HG03469 (cell line): ENCODE data around the gene FAF1.
"Not testable (repeated sequence)": the region's sequence is repeated elsewhere in the genome, so short reads cannot be mapped to it uniquely, and the experiment has no call there.

ENCODE experiments used
- ATAC-seq: cut with Tn5 transposase; IDR thresholded peaks from one replicate; pipeline ENCODE4 v1.9.1; 2021; ENCODE audit warnings: mild to moderate bottlenecking, moderate library complexity, moderate number of reproducible peaks; ENCODE audit not compliant: unreplicated experiment

FAF1 gene

GRCh38 chr1:50964863-50965262 lies 4.8 kb upstream of the FAF1 start:
- ATAC-seq: no peak

DNA sequence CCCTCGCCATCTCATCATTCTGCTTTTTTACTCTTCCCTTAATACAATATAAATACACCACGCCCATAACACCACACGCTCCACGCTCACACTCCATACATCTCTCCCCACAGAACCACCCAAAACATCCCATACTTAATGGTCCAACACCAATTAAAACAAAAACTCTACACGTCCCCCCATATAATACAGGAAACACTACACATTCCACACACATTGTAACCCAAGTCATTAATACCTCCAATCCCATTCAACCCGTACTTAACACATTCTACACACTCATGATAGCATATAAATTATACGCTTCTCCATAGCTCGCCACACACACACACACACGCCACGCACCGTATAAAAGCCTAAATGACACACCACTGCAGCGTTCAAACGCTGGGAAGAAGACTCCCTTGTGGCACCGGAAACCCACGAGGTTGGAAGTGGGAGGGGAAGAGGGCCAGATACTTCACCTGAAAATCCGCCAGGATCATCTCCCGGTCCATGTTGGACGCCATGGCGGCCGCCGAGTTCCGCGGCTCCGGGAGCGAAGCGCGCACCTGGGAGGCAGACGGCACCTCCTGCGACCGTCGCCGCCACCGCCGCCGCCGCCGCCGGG lies 659 bp downstream of the FAF1 start:
- ATAC-seq: no peak

DNA sequence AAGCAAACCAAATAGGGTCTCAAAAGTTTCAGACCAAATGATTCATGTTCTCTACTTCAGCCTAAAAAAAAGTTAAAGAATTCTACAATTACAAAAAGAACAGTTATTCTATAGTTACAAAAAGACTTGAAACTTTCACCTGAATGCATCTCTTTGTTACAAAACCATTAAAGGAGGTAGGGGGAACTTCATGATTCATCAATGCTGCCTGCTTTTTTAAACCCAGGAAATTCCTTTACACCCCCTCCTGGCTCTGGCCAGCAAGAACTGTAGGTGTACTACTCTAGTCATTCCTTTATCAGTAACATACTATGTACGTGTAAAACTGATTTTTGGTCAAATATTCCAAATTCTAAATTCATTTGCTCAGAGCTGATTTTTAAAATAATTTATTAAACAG lies 5.0 kb downstream of the FAF1 start:
- no peak for ATAC-seq

- ATAC-seq: not testable (repeated sequence)
Measured at GRCh38 chr1:50952566-50952965, 7.5 kb downstream of the FAF1 start.

GRCh38 chr1:50950396-50950795 lies 9.7 kb downstream of the FAF1 start:
- no peak for ATAC-seq

DNA sequence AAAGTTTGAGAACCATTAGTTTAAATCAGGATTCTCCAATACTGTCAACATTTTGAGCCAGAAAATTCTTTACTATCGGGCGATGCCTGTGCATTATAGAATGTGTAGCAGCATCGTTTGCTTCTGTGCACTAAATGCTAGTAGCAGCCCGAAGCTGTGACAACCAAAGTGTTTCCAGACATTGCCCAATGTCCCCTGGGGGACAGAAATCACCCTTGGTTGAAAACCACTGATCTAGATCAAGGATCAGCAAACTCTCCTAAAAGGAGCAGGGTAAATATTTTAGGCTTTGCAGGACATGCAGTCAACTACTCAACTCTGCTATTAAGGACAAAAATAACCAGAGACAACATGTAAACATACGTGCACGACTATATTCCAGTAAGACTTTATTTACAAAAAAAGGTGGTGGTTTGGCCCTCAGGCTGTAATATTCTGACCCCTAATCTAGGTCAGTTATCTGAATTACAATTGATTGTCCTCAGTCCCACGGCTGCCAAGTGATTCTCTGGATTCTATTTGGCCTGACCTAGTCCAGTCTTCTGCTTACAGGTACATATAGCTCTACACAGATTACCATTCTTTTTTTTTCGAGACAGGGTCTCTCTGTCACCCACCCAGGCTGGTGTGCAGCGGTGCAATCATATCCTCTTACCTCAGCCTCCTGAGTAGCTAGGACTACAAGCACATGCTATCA lies 10.6 kb downstream of the FAF1 start:
- no peak for ATAC-seq

- no peak for ATAC-seq
Measured at GRCh38 chr1:50942334-50942733, 17.7 kb downstream of the FAF1 start.

DNA sequence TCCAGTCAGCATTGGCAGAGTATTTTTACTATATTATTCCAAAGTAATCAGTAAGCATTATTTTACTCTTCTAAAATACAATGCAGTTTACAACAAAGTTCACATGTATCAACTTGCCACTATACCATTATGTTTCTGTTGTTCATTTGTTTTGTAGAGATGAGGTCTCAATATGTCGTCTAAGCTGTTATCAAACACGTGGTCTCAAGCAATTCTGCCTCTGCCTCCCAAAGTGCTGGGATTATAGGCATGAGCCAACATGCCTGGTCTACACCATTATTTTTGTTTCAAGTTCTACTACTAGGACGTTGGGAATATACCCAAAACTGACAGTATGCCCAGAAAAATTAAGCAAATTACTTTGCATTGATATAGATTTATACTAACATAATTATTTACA lies 19.8 kb downstream of the FAF1 start:
- no peak for ATAC-seq

GRCh38 chr1:50936321-50936720 lies 23.7 kb downstream of the FAF1 start:
- no peak for ATAC-seq

DNA sequence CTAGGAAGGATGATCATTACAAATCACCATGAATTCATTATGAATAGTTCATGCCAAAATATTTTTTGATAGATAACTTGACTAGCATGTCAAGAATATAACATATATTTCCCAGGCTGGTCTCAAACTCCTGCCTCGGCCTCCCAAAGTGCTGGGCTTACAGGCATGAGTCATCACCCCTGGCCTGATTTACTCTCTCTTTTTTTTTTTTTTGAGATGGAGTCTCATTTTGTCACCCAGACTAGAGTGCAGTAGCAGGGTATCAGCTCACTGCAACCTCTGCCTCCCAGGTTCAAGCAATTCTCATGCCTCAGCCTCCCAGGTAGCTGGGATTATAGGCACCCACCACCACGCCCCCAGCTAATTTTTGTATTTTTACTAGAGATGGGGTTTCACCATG lies 24.8 kb downstream of the FAF1 start:
- not testable (repeated sequence) for ATAC-seq

GRCh38 chr1:50934838-50935237 lies 25.2 kb downstream of the FAF1 start:
- ATAC-seq: no peak

DNA sequence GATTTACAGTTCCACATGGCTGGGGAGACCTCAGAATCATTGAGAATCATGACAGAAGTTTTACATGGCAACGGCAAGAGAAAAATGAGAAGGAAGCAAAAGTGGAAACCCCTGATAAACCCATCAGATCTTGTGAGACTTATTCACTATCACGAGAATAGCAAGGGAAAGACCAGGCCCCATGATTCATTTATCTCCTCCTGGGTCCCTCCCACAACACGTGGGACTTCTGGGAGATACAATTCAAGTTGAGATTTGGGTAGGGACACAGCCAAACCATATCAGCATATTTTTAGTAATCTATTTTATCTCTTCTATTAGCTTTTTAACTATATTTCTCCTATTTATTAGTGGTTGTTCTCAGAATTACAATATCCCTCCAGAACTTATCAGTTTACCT lies 26.3 kb downstream of the FAF1 start:
- not testable (repeated sequence) for ATAC-seq

DNA sequence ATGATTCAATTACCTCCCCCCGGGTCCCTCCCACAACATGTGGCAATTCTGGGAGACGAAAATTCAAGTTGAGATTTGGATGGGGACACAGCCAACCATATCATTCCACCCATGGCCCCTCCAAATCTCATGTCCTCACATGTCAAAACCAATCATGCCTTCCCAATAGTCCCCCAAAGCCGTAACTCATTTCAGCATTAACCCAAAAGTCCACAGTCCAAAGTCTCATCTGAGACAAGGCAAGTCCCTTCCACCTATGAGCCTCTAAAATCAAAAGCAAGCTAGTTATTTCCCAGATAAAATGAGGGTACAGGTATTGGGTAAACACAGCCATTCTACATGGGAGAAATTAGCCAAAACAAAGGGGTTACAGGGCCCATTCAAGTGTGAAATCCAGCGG lies 28.0 kb downstream of the FAF1 start:
- not testable (repeated sequence) for ATAC-seq

DNA sequence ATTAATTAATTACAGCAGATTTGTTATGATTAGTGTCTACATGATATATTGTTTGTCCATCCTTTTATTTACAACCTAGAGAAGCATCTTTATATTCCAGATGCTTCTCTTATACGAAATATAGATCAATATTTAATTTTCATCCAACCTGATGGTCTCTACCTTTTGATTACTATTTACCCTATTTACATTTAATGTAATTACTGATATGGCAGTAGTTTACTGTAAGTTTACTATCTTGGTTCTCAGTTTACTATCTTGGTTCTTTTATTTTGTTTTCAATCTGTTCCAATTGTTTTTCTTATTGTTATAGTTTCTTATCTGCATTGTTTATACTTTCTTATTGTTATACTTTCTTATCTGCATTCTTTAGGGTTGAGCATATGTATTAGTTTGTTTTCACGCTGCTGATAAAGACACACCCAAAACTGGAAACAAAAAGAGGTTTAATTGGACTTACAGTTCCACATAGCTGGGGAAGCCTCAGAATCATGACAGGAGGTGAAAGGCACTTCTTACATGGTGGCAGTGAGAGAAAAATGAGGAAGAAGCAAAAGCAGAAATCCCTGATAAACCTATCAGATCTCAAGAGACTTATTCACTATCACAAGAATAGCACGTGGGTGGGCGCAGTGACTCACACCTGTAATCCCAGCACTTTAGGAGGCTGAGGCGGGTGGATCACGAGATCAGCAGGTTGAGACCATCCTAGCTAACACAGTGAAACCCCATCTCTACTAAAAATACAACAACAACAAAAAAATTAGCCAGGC lies 28.9 kb downstream of the FAF1 start:
- no peak for ATAC-seq

- peak; percentile 79 for ATAC-seq
Measured at GRCh38 chr1:50930193-50930592, 29.9 kb downstream of the FAF1 start.

- ATAC-seq: no peak
Measured at GRCh38 chr1:50929376-50929958, 30.6 kb downstream of the FAF1 start.

GRCh38 chr1:50923564-50923963 lies 36.5 kb downstream of the FAF1 start:
- ATAC-seq: no peak

DNA sequence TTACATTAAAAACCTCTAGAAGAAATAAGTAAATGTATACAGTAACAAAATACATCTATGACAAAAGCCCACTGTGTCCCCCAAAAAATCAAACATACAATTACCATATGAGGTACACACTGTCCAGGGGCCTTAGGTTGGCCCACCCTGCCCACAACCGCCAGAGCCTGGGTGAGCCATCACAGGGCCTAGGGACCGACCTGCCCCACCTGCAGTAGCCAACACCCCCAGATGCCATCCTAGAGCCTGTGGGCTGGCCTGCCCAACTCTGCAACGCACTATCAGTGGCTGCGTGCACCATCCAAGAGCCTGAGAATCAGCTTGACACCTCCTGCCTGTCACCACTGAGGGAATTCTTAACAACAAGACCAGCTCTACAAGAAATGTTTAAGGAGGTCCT lies 39.0 kb downstream of the FAF1 start:
- no peak for ATAC-seq

DNA sequence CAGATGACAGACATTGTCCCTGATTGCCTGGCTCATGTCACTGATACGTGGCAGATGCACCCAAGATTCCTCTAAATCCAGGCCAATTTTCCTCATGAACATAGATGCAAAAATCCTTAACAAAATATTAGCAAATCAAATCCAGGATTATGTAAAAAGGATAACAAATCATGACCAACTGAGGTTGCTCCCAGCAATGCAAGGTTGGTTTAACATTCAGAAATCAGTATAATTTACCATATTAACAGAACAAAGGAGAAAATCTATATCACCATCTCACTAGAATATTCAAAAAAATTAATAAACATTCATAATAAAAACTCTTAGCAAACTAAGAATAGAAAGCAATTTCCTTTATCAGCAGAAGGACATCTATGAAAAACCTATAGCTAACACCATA lies 39.7 kb downstream of the FAF1 start:
- ATAC-seq: no peak

DNA sequence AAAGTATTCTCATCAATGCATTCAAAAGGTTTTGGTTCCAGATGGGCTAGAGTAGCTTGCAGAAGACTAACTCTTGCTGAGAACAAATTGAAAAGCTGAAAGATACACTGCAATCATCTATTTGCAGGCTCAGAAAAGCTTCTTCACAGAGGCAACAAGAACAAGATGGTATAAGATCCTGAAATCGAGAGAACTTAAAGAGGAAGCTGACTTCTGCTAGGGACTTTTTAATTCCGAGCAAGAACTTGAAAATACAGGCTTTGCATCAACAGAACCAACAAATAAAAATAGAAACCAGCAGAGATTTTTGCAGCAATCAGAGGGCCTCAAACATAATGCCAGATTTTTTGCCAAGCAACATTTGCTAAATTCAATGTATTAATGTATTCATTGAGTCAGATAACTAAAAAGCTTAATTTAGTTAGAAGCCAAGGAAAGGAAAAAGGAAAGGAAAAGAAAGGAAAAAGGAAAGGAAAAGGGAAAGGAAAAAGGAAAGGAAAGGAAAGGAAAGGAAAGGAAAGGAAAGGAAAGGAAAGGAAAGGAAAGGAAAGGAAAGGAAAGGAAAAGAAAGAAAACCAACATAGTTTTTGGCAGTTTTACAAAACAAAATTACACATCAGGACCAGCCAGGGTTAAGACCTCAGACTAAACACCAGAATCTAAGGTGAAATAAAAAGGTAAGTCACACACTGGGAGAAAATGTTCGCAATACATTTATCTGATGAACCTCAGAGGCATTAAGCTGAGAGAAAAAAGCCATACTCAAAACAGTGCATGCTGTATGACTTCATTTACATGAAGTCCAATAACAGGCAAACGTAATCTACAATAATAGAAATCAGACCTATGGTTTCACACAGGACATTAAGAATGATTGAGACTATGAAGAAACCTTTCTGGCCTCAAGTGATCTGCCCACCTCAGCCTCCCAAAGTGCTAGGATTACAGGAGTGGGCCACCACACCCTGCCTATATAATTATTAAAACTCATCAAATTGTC lies 42.6 kb downstream of the FAF1 start:
- ATAC-seq: no peak
